HG03565 (cell line): ENCODE results near the gene GLB1L3.
"Not testable (repeated sequence)": the region's sequence is repeated elsewhere in the genome, so short reads cannot be mapped to it uniquely, and the experiment has no call there.

Experiments used
- ATAC-seq: cut with Tn5 transposase; IDR thresholded peaks from one replicate; pipeline ENCODE4 v1.9.1; 2021; ENCODE audit warnings: mild to moderate bottlenecking, moderate library complexity; ENCODE audit not compliant: unreplicated experiment

GLB1L3 gene

GRCh38 chr11:134250246-134250645, 25.9 kb upstream of the GLB1L3 start:
- ATAC-seq, result no peak

DNA sequence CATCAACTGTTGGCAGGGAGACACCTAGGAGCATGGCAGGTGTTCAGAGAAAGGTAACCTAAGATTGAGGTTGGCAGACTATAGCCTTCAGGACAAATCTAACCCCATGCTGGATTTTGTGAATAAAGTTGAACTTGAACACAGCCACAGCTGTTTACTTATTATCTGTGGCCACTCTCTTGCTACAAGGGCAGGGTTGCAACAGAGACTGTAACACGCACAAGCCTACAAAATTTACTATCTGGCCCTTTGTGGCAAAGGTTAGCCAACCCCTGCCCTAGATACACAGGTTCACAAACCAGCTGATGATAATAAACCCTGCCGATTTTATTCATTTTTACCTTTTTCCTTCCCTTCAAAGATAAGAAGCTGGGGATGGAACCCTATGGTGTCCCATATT, 25.5 kb upstream of the GLB1L3 start:
- ATAC-seq, result no peak

DNA sequence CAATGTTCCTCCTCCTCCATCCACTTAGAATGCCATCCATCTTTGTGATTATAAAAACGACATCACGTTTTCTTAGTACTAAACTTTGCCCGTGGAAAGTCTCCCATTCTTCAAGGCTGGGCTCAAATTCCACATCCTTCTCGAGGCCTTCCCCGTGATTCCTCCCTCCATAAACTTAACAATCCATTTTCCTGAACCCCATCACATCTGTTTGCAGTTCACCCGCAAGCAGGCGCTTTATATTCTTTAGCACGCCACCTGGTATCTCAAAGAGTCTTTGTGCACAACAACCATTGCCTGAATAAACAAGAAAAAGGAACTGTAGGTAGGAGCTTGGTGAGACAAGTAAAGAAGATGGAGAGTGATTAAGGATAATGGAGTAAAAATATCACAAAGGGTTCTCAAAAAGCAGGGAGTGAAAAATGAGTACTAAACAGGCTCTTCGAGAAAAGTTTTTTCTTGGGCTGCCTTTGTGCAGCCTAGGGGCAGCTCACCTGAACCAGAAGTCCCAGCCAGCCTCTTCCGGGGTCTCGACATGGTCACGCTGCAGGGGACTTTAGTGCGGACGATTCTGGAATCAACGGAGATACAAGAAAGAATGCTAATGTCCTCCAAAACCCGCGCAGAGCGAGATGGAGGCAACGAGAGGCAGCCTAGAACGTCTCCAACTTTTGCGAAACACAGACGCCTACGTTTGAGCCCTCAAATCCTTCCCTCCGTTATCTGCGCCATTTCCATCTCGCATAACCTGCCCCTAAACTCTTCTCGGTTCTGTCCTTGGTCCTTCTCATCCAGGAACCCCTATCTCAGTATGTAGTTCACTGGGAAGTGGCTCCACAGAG, 23.6 kb upstream of the GLB1L3 start:
- ATAC-seq, result no peak

- ATAC-seq, result peak; percentile 98
These were observed 22.8 kb upstream of the GLB1L3 start, which contains the start of the genes ACAD8 and THYN1 for GRCh38 chr11:134253188-134253993. ACAD8 (plus strand) TSS chr11:134253568; CDS start chr11:134253601, 33 bp downstream. THYN1 (minus strand) TSS chr11:134253352; CDS start chr11:134252882, 470 bp downstream.

GRCh38 chr11:134254433-134255183, 21.6 kb upstream of the GLB1L3 start:
- no peak for ATAC-seq

DNA sequence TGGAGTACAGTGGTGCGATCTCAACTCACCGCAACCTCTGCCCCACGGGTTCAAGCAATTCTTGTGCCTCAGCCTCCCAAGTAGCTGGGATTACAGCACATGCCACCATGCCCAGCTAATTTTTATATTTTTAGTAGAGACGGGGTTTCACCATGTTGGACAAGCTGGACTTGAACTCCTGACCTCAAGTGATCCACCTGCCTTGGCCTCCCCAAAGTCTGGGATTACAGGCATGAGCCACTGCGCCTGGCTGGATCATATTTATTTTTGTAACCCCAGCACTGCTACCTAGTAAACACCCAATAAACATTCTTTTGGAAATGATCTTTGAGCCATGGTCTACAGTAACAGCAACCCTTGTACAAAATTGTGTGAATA, 21.0 kb upstream of the GLB1L3 start:
- not testable (repeated sequence) for ATAC-seq

GRCh38 chr11:134257101-134257500, 19.1 kb upstream of the GLB1L3 start:
- no peak for ATAC-seq

- no peak for ATAC-seq
These were observed 17.6 kb upstream of the GLB1L3 start for GRCh38 chr11:134258577-134258976.

DNA sequence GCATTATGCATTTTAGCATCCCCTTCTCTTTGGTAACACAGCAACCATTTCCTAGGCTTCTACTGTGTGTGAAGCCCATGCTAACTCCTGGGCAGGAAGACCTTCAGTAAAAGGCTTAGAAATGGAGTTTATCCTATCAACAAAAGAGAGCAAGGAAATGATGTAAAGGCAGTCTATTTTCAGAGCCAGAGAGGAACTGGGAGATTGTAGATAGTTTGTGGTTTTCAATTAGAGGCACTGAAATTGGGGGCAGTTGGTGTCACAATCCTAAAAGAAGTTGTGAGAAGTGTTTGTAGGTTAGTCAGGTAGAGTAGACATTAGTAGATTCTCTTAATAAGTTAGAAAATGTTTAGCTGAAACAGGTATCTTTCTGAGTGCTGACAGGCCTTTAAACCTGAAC, 15.7 kb upstream of the GLB1L3 start:
- ATAC-seq, result no peak

- ATAC-seq, result no peak
These were observed 15.2 kb upstream of the GLB1L3 start for GRCh38 chr11:134260983-134261382.

DNA sequence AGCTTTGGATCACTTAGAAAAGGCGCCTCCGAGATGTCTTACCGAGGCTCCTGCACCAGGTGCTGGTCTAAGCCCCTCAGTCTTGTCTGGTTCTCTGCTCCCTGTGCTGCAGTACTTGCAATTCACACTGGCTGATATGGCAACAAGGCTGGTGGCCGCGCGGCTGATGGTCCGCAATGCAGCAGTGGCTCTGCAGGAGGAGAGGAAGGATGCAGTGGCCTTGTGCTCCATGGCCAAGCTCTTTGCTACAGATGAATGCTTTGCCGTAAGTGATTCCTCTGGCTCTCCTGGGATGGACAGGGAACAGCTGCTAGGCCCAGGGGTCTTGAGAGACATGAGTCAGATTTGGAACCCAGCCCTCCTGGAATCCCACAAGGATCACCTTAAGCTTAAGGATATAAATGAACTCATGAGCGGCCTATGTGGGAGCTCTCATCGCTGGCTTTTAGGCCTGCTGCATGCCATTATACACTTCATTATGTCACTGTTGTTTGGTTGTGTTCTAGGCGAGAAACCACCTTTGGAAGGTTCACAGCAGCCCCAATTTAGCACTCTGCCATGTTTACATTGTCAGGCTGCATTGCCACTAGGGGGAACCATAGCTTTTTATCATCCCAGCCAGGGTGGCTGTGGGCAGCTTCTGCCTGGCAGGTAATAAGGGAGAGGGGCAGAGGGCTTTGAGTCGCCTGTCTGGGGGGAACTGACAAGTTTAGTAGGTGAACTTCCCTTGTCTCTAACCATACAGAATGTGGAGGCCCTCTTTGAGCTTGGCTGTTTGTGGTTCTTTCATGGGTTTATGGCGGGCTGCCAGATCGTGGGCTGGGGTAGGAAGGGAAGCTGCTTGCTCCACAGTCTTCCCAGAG, 14.3 kb upstream of the GLB1L3 start:
- no peak for ATAC-seq

DNA sequence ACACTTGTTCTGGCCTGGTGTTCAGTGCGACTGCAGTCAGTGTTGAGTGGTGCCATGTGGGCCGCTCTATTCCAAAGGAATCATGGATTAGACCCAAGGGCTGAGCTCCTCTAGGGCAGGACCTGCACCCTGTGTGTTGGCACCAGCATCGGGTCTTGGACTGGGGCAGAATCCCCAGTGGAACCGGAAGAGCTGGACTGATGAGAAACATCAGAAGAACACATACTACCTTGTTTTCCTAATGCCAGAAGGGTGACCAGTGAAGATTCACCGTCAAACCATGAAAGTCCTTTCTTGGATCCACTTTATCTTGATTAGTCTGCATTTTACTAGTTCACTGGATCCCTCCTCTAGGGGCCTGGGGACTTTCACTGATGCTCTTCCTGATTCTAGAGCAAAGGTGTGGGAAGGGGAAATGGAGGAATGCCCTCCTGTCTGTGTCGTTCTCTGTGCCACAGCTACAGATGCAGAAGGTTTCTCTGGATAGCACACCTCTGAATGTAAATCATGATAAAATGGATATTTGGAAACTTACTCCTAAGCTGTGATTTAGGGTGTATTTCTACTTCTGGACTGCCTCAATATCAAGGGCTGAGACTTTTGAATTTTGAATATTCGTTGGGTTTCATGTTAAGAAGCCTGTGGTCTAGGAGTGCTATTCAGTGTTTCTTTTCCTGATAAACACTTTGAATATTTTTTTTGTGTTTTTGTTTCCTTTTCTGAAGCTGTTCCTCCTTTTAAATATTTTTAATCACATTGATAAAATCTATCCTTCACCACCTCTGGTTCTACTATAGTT, 11.0 kb upstream of the GLB1L3 start:
- ATAC-seq, result no peak

- ATAC-seq, result no peak
These were observed 9.7 kb upstream of the GLB1L3 start for GRCh38 chr11:134266440-134266839.

GRCh38 chr11:134266841-134267251, 9.3 kb upstream of the GLB1L3 start:
- no peak for ATAC-seq

- no peak for ATAC-seq
These were observed 8.7 kb upstream of the GLB1L3 start for GRCh38 chr11:134267461-134267860.

- ATAC-seq, result no peak
These were observed 8.2 kb upstream of the GLB1L3 start for GRCh38 chr11:134267966-134268365.

DNA sequence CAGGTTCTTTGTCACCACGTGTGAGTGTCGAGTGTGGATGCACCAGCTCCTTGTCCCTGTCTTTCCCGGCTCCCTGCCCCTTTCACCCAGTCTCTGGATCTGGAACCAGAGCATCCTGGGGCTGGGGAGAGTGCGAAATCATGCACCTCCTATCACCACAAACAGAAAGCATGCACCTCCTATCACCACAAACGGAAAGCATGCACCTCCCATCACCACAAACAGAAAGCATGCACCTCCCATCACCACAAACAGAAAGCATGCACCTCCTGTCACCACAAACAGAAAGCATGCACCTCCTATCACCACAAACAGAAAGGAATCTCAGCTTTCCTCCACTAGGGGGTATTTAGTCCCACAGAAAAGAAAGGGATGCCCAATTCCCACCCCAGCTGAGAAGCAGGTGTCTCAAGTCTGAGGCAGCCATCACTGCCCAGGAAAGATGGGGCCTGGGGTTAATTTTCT, 5.9 kb upstream of the GLB1L3 start:
- no peak for ATAC-seq

- no peak for ATAC-seq
These were observed 4.2 kb upstream of the GLB1L3 start for GRCh38 chr11:134271978-134272377.
